K562 (cell line): ENCODE results near the gene FNBP1. TPM values are rescaled to one million over a fixed set of nuclear protein-coding genes. Genes with fewer than 3 reads are reported as not detected.

ENCODE experiments used
- ATAC-seq: fragments of 200-7000 bp; cut with Tn5 transposase; 3 replicates; pipeline ENCODE4 v1.9.1; 2020; ENCODE audit warnings: moderate library complexity
- BruUV-seq: library from RNA; stranded (reverse); fragments of 400-500 nt; replicated peaks from 2 replicates; lab custom pipeline; 2021; lab: Mats Ljungman, UMichigan
- CTCF ChIA-PET: fragments of 300-600 bp; formaldehyde crosslinking; extraction: SDS; loops from one replicate; lab custom pipeline; 2021; ENCODE audit warnings: low intra/inter-chr PET ratio; lab: Yijun Ruan, JAX
- POLR2A ChIA-PET: fragments of 300-600, 350-650 bp; sonication (Branson Sonifier 250); formaldehyde crosslinking; extraction: SDS; loops from one replicate; lab custom pipeline; 2021; ENCODE audit warnings: antibody characterized with exemption, inconsistent platforms; lab: Yijun Ruan, JAX
- DNase-seq, 4 experiments: peaks; one replicate each; pipeline versions ENCODE4 v3.0.0 to v3.0.0-alpha.2; 2011 to 2018; ENCODE audit warnings: low spot score in 3 of 4, mixed read lengths in 3 of 4; ENCODE audit errors: extremely low read depth in 1 of 4
- FAIRE-seq: peaks from 2 replicates; lab custom pipeline; 2011; peaks lifted over from hg19 to GRCh38; lab: Jason Lieb, UNC
- H2AFZ ChIP-seq: 2 replicates; pipeline ENCODE4 v1.6.0; 2011; ENCODE audit warnings: low read depth, low read length, control low read depth, inconsistent platforms
- H3K27ac ChIP-seq: fragments of 200-600 bp; 3 replicates; pipeline ENCODE4 v1.8.0; 2011; ENCODE audit warnings: low read depth, mild to moderate bottlenecking, control low read depth, inconsistent platforms, low read length, moderate library complexity, mixed read lengths; ENCODE audit errors: extremely low read depth
- H3K27me3 ChIP-seq, 2 experiments: fragments of 300-600 bp in 1 of 2; 2 replicates in 1 of 2; 3 replicates in 1 of 2; pipeline versions ENCODE4 v1.6.0 to v1.8.0; 2011; ENCODE audit warnings: inconsistent platforms in 2 of 2, low read length in 2 of 2, mild to moderate bottlenecking in 1 of 2, mixed read lengths in 1 of 2, moderate library complexity in 1 of 2; ENCODE audit not compliant: control insufficient read depth in 2 of 2, insufficient read depth in 2 of 2
- H3K36me3 ChIP-seq: fragments of 300-600 bp; 3 replicates; pipeline ENCODE4 v1.8.0; 2011; ENCODE audit warnings: mild to moderate bottlenecking, low read length, inconsistent platforms; ENCODE audit not compliant: control insufficient read depth, insufficient read depth
- H3K4me1 ChIP-seq, 2 experiments: fragments of 200-600 bp in 1 of 2; replicated peaks in 1 of 2; 2 replicates in 1 of 2; 3 replicates in 1 of 2; pipeline versions ENCODE4 v1.5.1 to v1.8.0; 2011; ENCODE audit warnings: inconsistent platforms in 2 of 2, low read length in 2 of 2, mild to moderate bottlenecking in 1 of 2, mixed read lengths in 1 of 2, moderate library complexity in 1 of 2; ENCODE audit not compliant: control insufficient read depth in 2 of 2, insufficient read depth in 2 of 2
- H3K4me2 ChIP-seq: 2 replicates; pipeline ENCODE4 v1.6.1; 2011; ENCODE audit warnings: low read length, control low read depth, inconsistent platforms, mixed read lengths; ENCODE audit not compliant: insufficient read depth
- H3K4me3 ChIP-seq: fragments of 200-600 bp; sonication (generic), shearing (Covaris generic); 2 replicates; pipeline ENCODE4 v1.5.1; 2016; ENCODE audit warnings: control low read depth, inconsistent platforms
- H3K79me2 ChIP-seq: fragments of 200-600 bp; 3 replicates; pipeline ENCODE4 v1.8.0; 2011; ENCODE audit warnings: low read length, inconsistent platforms; ENCODE audit not compliant: control insufficient read depth, insufficient read depth
- H3K9ac ChIP-seq, 2 experiments: 2 replicates each; pipeline versions ENCODE4 v1.6.0 to v1.6.1; 2011; ENCODE audit warnings: low read depth in 2 of 2, low read length in 2 of 2, control low read depth in 1 of 2, inconsistent platforms in 1 of 2, mild to moderate bottlenecking in 1 of 2, mixed read lengths in 1 of 2; ENCODE audit not compliant: insufficient read depth in 1 of 2
- H3K9me1 ChIP-seq: one replicate; pipeline ENCODE4 v1.6.0; 2011; ENCODE audit warnings: inconsistent platforms, mild to moderate bottlenecking, low read length, moderate library complexity; ENCODE audit not compliant: control insufficient read depth, insufficient read depth
- H3K9me3 ChIP-seq: replicated peaks from 2 replicates; pipeline ENCODE4 v1.5.1; 2011; ENCODE audit warnings: low read depth, low read length, inconsistent platforms; ENCODE audit not compliant: control insufficient read depth, insufficient read depth
- H4K20me1 ChIP-seq: replicated peaks from 2 replicates; pipeline ENCODE4 v1.6.1; 2011; ENCODE audit warnings: low read length, inconsistent platforms, mixed read lengths; ENCODE audit not compliant: control insufficient read depth, insufficient read depth
- CREBBP ChIP-seq: IDR thresholded peaks from one replicate; pipeline ENCODE4 v1.6.1; 2012; ENCODE audit warnings: low read depth, mild to moderate bottlenecking, control low read depth, inconsistent platforms, low read length
- ELF1 ChIP-seq: fragments of 200-800 bp; sonication (Bioruptor generic); IDR thresholded peaks from 2 replicates; pipeline ENCODE4 v1.6.1; 2016; ENCODE audit warnings: missing genetic modification characterization, missing compliant biosample characterization
- HDAC1 ChIP-seq, 2 experiments: fragments of 450-650 bp; IDR thresholded peaks; 2 replicates each; pipeline ENCODE4 v1.6.1; 2016 to 2017; ENCODE audit warnings: inconsistent platforms in 1 of 2, mild to moderate bottlenecking in 1 of 2, moderate library complexity in 1 of 2
- MBD2 ChIP-seq: sonication (generic); IDR thresholded peaks from 2 replicates; pipeline ENCODE4 v1.6.1; 2016; ENCODE audit warnings: low read depth, borderline replicate concordance
- MED1 ChIP-seq: sonication (generic); formaldehyde crosslinking; IDR thresholded peaks from 2 replicates; pipeline ENCODE4 v1.8.1; 2023; ENCODE audit warnings: missing genetic modification reagents, borderline replicate concordance
- NCOA2 ChIP-seq, 2 experiments: fragments of 450-650 bp; IDR thresholded peaks; 2 replicates each; pipeline ENCODE4 v1.6.1; 2018; ENCODE audit warnings: mild to moderate bottlenecking in 2 of 2, moderate library complexity in 1 of 2; ENCODE audit not compliant: partially characterized antibody in 2 of 2
- SIRT6 ChIP-seq: IDR thresholded peaks from one replicate; pipeline ENCODE4 v1.6.1; 2012; ENCODE audit warnings: low read depth, mild to moderate bottlenecking, control low read depth, inconsistent platforms, low read length, moderate library complexity
- SREBF2 ChIP-seq: sonication (generic); formaldehyde crosslinking; IDR thresholded peaks from 2 replicates; pipeline ENCODE4 v1.4.0; 2020; ENCODE audit warnings: mild to moderate bottlenecking, missing genetic modification reagents
- STAG1 ChIP-seq: sonication (generic); formaldehyde crosslinking; IDR thresholded peaks from 2 replicates; pipeline ENCODE4 v1.5.0; 2020; ENCODE audit warnings: missing genetic modification reagents, borderline replicate concordance
- TAF15 ChIP-seq: fragments of 200-400 bp; formaldehyde crosslinking; IDR thresholded peaks from 2 replicates; pipeline ENCODE4 v1.6.1; 2017; ENCODE audit warnings: mild to moderate bottlenecking, low read depth, low read length, moderate library complexity
- TFAM ChIP-seq: fragments of 250-450 bp; sonication (Bioruptor Pico); conservative IDR thresholded peaks from 2 replicates; pipeline ENCODE4 v1.5.0; 2021; ENCODE audit warnings: mild to moderate bottlenecking, moderate library complexity
- THRAP3 ChIP-seq: fragments of 450-650 bp; IDR thresholded peaks from 2 replicates; pipeline ENCODE4 v1.6.1; 2016; ENCODE audit warnings: mild to moderate bottlenecking, inconsistent platforms, borderline replicate concordance
- YY1 ChIP-seq, 3 experiments: IDR thresholded peaks; 2 replicates each; pipeline ENCODE4 v1.6.1; 2011; ENCODE audit warnings: low read length in 2 of 3, mild to moderate bottlenecking in 2 of 3, moderate library complexity in 2 of 3, borderline replicate concordance in 1 of 3, control low read depth in 1 of 3, low read depth in 1 of 3; ENCODE audit not compliant: insufficient read depth in 3 of 3, insufficient replicate concordance in 2 of 3, control insufficient read depth in 1 of 3, insufficient read length in 1 of 3; ENCODE audit errors: extremely low read depth in 1 of 3
- ZNF143 ChIP-seq: sonication (generic); formaldehyde crosslinking; IDR thresholded peaks from 2 replicates; pipeline ENCODE4 v1.9.0; 2022; ENCODE audit warnings: mild to moderate bottlenecking, missing genetic modification reagents
- ZNF561 ChIP-seq: fragments of 450-650 bp; formaldehyde crosslinking; conservative IDR thresholded peaks from 2 replicates; pipeline ENCODE4 v1.4.0; 2020; ENCODE audit warnings: mild to moderate bottlenecking, moderate library complexity
- ZNF830 ChIP-seq: fragments of 250-450 bp; sonication (Bioruptor Pico); IDR thresholded peaks from 2 replicates; pipeline ENCODE4 v1.5.0; 2021; ENCODE audit warnings: mild to moderate bottlenecking
- WGBS: fragments of 100-300 bp; shearing (Covaris generic); methylation state at CpG from one replicate; pipeline ENCODE4 v1.1.6; 2016; ENCODE audit warnings: low coverage, mixed read lengths; ENCODE audit not compliant: insufficient coverage; ENCODE audit errors: missing lambda C conversion rate; 5-methylcytosine and 5-hydroxymethylcytosine counted together
- in situ Hi-C: fragments of 300-500 bp; cut with MboI; formaldehyde crosslinking; loops from 4 replicates; pipeline ENCODE4 v1.15.0; 2018; ENCODE audit warnings: inconsistent platforms, mixed read lengths
- intact Hi-C: fragments of 100-400 bp; cut with micrococcal nuclease; formaldehyde crosslinking; loops from 2 replicates; pipeline ENCODE4 v1.14.2; 2022
- polyA plus RNA-seq, 8 experiments: library from polyadenylated mRNA; depleted of rRNA in 4 of 8; stranded (reverse) in 5 of 8; unstranded in 3 of 8; fragments of >200 nt; fragmentation: Nextera tagmentation in 2 of 8; fragmentation: Illumina TruSeq in 1 of 8; extraction: Ambion mirVana in 2 of 8; extraction: Trizol in 1 of 8; gene quantifications; 2 replicates each; pipeline versions ENCODE4 v1.2.1 to v1.2.3, GENCODE V29; 2011 to 2014; ENCODE audit warnings: inconsistent platforms in 1 of 8, missing spikeins in 1 of 8
- total RNA-seq, 7 experiments: library from RNA; depleted of rRNA in 6 of 7; stranded (reverse); fragments of >200 nt in 6 of 7; fragmentation: Illumina TruSeq in 2 of 7; extraction: Trizol in 2 of 7; gene quantifications; 2 replicates each; pipeline versions ENCODE4 v1.2.1 to v1.2.3, GENCODE V29; 2011 to 2021; ENCODE audit warnings: low replicate concordance in 1 of 7
- TF ChIP-seq, protein P1 (sequence below), 3 experiments: fragments of 200-800 bp in 1 of 3; sonication (Bioruptor generic) in 1 of 3; sonication (generic) in 1 of 3; formaldehyde crosslinking in 1 of 3; IDR thresholded peaks; 2 replicates each; pipeline versions ENCODE4 v1.6.1 to v1.8.0; 2016 to 2022; ENCODE audit warnings: mild to moderate bottlenecking in 2 of 3, missing compliant biosample characterization in 2 of 3, missing genetic modification characterization in 2 of 3, missing genetic modification reagents in 1 of 3
- TF ChIP-seq, protein P2 (sequence below): IDR thresholded peaks from 3 replicates; pipeline ENCODE4 v1.6.1; 2011; ENCODE audit warnings: borderline replicate concordance, mild to moderate bottlenecking; ENCODE audit not compliant: insufficient read length, insufficient read depth
- TF ChIP-seq, protein P3 (sequence below): fragments of 250-450 bp; sonication (Bioruptor Pico); IDR thresholded peaks from 2 replicates; pipeline ENCODE4 v1.8.0; 2021; ENCODE audit warnings: borderline replicate concordance, mild to moderate bottlenecking, moderate library complexity; ENCODE audit not compliant: poor library complexity, severe bottlenecking

Gene FNBP1
- total and polyA plus RNA-seq, 9 of the 15 experiments (the other 6 are each of a cell fraction or from before 2014, with no cell fraction given): 1.8 to 14.9 (median 7.6) TPM

DNA sequence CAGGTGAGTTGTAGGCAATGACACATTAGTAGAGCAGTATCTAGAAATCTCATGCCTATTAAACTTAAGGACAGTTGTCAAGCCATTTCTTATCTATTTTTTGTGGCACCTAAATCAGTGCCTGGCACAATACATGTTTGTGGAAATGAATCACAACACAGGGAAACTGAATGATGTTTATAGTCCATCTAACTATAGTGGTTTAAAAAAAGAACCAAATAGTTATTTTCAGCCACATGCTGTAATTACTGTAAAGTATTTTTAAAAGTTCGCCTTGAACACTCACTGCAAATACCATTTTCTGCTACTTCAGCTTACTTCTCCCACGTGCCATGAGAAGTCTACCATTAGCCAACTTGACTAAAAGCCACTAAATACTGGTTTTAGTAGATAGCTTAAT is 21.9 kb downstream of the FNBP1 start:
- TF ChIP-seq ZNF561: no peak
- TF ChIP-seq STAG1: no peak
- TF ChIP-seq NCOA2 (IDR thresholded peaks at IDR 0.05; ENCODE audit: partially characterized antibody in 2 of 2): no peak
- TF ChIP-seq TAF15: no peak
- no peak for TF ChIP-seq CREBBP
- TF ChIP-seq, protein P1, sequence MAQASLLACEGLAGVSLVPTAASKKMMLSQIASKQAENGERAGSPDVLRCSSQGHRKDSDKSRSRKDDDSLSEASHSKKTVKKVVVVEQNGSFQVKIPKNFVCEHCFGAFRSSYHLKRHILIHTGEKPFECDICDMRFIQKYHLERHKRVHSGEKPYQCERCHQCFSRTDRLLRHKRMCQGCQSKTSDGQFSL (CRISPR knock-in tag; IDR thresholded peaks at IDR 0.05): no peak
- TF ChIP-seq, protein P1 (tag; IDR thresholded peaks at IDR 0.05): no peak
- no peak for TF ChIP-seq HDAC1 (IDR thresholded peaks at IDR 0.05)
- TF ChIP-seq SIRT6: no peak
- TF ChIP-seq ELF1 (tag): no peak
- TF ChIP-seq YY1 (IDR thresholded peaks at IDR 0.05; ENCODE audit: borderline replicate concordance in 1 of 3, control insufficient read depth in 1 of 3, extremely low read depth in 1 of 3, insufficient read depth in 3 of 3, insufficient read length in 1 of 3, insufficient replicate concordance in 2 of 3, low read depth in 1 of 3, low read length in 2 of 3): no peak
- no peak for TF ChIP-seq SREBF2 (CRISPR knock-in tag)
- no peak for TF ChIP-seq TFAM (CRISPR knock-in tag)
- TF ChIP-seq ZNF143 (CRISPR knock-in tag): no peak
- no peak for TF ChIP-seq MED1 (CRISPR knock-in tag)
- TF ChIP-seq ZNF830: no peak
- TF ChIP-seq MBD2: no peak
- no peak for TF ChIP-seq THRAP3
- TF ChIP-seq, protein P2, sequence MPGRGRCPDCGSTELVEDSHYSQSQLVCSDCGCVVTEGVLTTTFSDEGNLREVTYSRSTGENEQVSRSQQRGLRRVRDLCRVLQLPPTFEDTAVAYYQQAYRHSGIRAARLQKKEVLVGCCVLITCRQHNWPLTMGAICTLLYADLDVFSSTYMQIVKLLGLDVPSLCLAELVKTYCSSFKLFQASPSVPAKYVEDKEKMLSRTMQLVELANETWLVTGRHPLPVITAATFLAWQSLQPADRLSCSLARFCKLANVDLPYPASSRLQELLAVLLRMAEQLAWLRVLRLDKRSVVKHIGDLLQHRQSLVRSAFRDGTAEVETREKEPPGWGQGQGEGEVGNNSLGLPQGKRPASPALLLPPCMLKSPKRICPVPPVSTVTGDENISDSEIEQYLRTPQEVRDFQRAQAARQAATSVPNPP: no peak
- TF ChIP-seq, protein P3, sequence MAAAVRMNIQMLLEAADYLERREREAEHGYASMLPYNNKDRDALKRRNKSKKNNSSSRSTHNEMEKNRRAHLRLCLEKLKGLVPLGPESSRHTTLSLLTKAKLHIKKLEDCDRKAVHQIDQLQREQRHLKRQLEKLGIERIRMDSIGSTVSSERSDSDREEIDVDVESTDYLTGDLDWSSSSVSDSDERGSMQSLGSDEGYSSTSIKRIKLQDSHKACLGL: no peak
- DNase-seq: no peak
- ChIA-PET POLR2A (no interaction called here), CTCF (no interaction called here)
- ATAC-seq: no peak
- 10% methylated on average over 2 of the region's 2 CpGs for WGBS
- Histone ChIP-seq H3K36me3 (no peaks in the 10 kb centered on the region), H4K20me1 (no peaks in the 10 kb centered on the region), H3K9ac (no peak overlapping the region), H3K27me3 (no peaks in the 10 kb centered on the region), H3K79me2 (no peaks in the 10 kb centered on the region), H3K4me2 (no peak overlapping the region), H3K9me3 (no peaks in the 10 kb centered on the region), H3K4me1 (no peaks in the 10 kb centered on the region), H3K4me3 (no peak overlapping the region), H3K9me1 (no peaks in the 10 kb centered on the region), H2AFZ (no peak overlapping the region), H3K27ac (no peak overlapping the region)
- FAIRE-seq: no peak
- no TSS peak for BruUV-seq
- intact Hi-C loops: no loop called here
- in situ Hi-C loops: no loop called here
